Heart right ventricle (tissue), 16 donors: ENCODE results near the gene PLEKHG1. TPM values are rescaled to one million over a fixed set of nuclear protein-coding genes. Genes with fewer than 3 reads are reported as not detected.

Source experiments
- ATAC-seq, 8 donors: fragments of 200-7000 bp; cut with Tn5 transposase; one replicate each; pipeline ENCODE4 v1.9.1; 2020; ENCODE audit warnings: mild to moderate bottlenecking in 8 of 8, moderate library complexity in 8 of 8, moderate number of reproducible peaks in 1 of 8
- DNase-seq, 2 donors: peaks; one replicate each; pipeline ENCODE4 v3.0.0-alpha.2; 2020
- H3K27ac ChIP-seq, 10 donors: fragments of 200-600 bp; sonication (generic) in 2 of 10; one replicate each; pipeline versions ENCODE4 v1.5.0 to v1.8.0; 2020 to 2022; ENCODE audit warnings: mild to moderate bottlenecking in 3 of 10
- H3K27me3 ChIP-seq, 7 donors: fragments of 200-600 bp; one replicate each; pipeline ENCODE4 v1.8.0; 2021 to 2022; ENCODE audit warnings: mild to moderate bottlenecking in 2 of 7
- H3K36me3 ChIP-seq, 9 donors: fragments of 200-600 bp; sonication (generic) in 1 of 9; one replicate each; pipeline versions ENCODE4 v1.5.0 to v1.8.0; 2020 to 2022; ENCODE audit warnings: mild to moderate bottlenecking in 2 of 9
- H3K4me1 ChIP-seq, 9 donors: fragments of 200-600 bp; sonication (generic) in 1 of 9; one replicate each; pipeline versions ENCODE4 v1.5.0 to v1.8.0; 2020 to 2022; ENCODE audit warnings: mild to moderate bottlenecking in 4 of 9
- H3K4me3 ChIP-seq, 10 donors: fragments of 200-600 bp; sonication (generic) in 2 of 10; one replicate each; pipeline versions ENCODE4 v1.5.0 to v1.8.0; 2020 to 2022; ENCODE audit warnings: mild to moderate bottlenecking in 7 of 10, moderate library complexity in 2 of 10
- H3K9me3 ChIP-seq, 11 donors: fragments of 200-600 bp in 10 of 11; sonication (generic) in 2 of 11; one replicate each; pipeline versions ENCODE4 v1.5.0 to v1.8.0; 2013 to 2022; ENCODE audit warnings: mild to moderate bottlenecking in 2 of 11, control low read depth in 1 of 11, moderate library complexity in 1 of 11
- CTCF ChIP-seq, 9 donors: fragments of 200-600 bp; sonication (generic) in 2 of 9; IDR thresholded peaks; one replicate each; pipeline versions ENCODE4 v1.5.0 to v1.8.0; 2021 to 2022; ENCODE audit warnings: antibody characterized with exemption in 9 of 9, mild to moderate bottlenecking in 5 of 9, moderate library complexity in 1 of 9
- WGBS, 2 donors: extraction: QIAGEN DNeasy Blood & Tissue Kit; methylation state at CpG; one replicate each; pipeline ENCODE4 v1.1.7; 2013; ENCODE audit warnings: inconsistent platforms in 1 of 2; 5-methylcytosine and 5-hydroxymethylcytosine counted together
- intact Hi-C, 10 donors: fragments of 100-400 bp; cut with DNase I; formaldehyde crosslinking; loops; one replicate each; pipeline versions ENCODE4 v1.11.1 to v1.14.2; 2022
- polyA plus RNA-seq, 2 donors: library from polyadenylated mRNA; stranded (reverse); fragments of 200-250 nt; gene quantifications; one replicate each; pipeline ENCODE4 v1.2.3, GENCODE V29; 2013
- total RNA-seq, 10 donors: library from RNA; stranded (reverse); fragmentation: NEBNext Ultra II Directional in 3 of 10; extraction: Animal tissue kit (Norgen Biotek cat#: 25700) in 3 of 10; gene quantifications; one replicate each; pipeline versions ENCODE4 v1.2.1 to v1.2.4, GENCODE V29; 2021 to 2023
- donor health status: Arrhythmogenic right ventricular cardiomyopathy.
- donor health status: ischemic (EF 13 %, LVEDD 7.1; RV severe dilation, severe dysfunction).
- donor health status: healthy with polysubstance abuse.
- donor health status: DM: no; HTN: yes; CAD: no.
- donor health status: DM: no; HTN: no; CAD: no.
- donor health status: ischemic (EF 25% LVEDD 6.9; RV normal size, moderate dysfunction).
- donor health status: ischemic (EF 25% LVEDD 5.7; RV mildly dilated, moderate dysfunction).
- donor health status: healthy.
- donor health status: DM: yes; HTN: yes; CAD: no.
- donor health status: Ischemic cardiomyopathy.
- donor health status: ischemic (EF 35%, LVEDD 5.7; RV mildly dilated, moderate dysfunction).
- donor health status: nonischemic (EF 11% LVEDD 7.7; RV severe dilation, severe dysfunction).
- donor health status: DM: yes; HTN: yes; CAD: no.
- donor health status: PGD.
- donor health status: ischemic (EF 29% LVEDD 5.4; RV normal size, mild dysfunction).
- donor health status: nonischemic (EF 23%, LVEDD 6.1; RV moderate dilation, normal function).

The PLEKHG1 gene
- total and polyA plus RNA-seq, 12 donors = 2.6 to 22.2 (median 8.8) TPM

- intact Hi-C loops = no loop called here
- peaks cover 0 to 56% (median 20%) of the 10 kb centered on the region in 9 donors for H3K4me1 ChIP-seq
- no peak for DNase-seq
- H3K27ac ChIP-seq = no peak overlapping the region
- no peak for ATAC-seq
- no peak overlapping the region for H3K4me3 ChIP-seq
- no peak for TF ChIP-seq CTCF (IDR thresholded peaks at IDR 0.05)
- H3K27me3 ChIP-seq = no peaks in the 10 kb centered on the region
- no peaks in the 10 kb centered on the region for H3K36me3 ChIP-seq
- H3K9me3 ChIP-seq = no peaks in the 10 kb centered on the region
- WGBS, 2 donors = 78 to 86% methylated on average over 3 of the region's 3 CpGs
Observed at GRCh38 chr6:150635906-150636514, 36.3 kb downstream of the PLEKHG1 start.

GRCh38 chr6:150636808-150637207 is 37.1 kb downstream of the PLEKHG1 start:
- ATAC-seq = no peak
- H3K4me1 ChIP-seq = peaks cover 0 to 58% (median 25%) of the 10 kb centered on the region in 9 donors
- DNase-seq = no peak

GRCh38 chr6:150637266-150637665 is 37.6 kb downstream of the PLEKHG1 start:
- Histone ChIP-seq H3K4me1 (peaks cover 0 to 58% (median 29%) of the 10 kb centered on the region in 9 donors), H3K4me3 (no peak overlapping the region), H3K27me3 (no peaks in the 10 kb centered on the region), H3K36me3 (no peaks in the 10 kb centered on the region), H3K9me3 (no peaks in the 10 kb centered on the region), H3K27ac (no peak overlapping the region)
- TF ChIP-seq CTCF (IDR thresholded peaks at IDR 0.05) = no peak
- WGBS, 2 donors = 95 to 97% methylated on average over 1 of the region's 1 CpG
- intact Hi-C loops = no loop called here
- ATAC-seq (no peak), DNase-seq (no peak)

More at GRCh38 chr6:150636808-150637207, 37.1 kb downstream of the PLEKHG1 start:
- no peak overlapping the region for H3K4me3 ChIP-seq
- no peak for TF ChIP-seq CTCF (IDR thresholded peaks at IDR 0.05)
- H3K27me3 ChIP-seq = no peaks in the 10 kb centered on the region
- no peaks in the 10 kb centered on the region for H3K36me3 ChIP-seq
- 75 to 77% methylated on average over 1 of the region's 1 CpG for whole genome bisulfite sequencing, 2 donors
- intact Hi-C loops = no loop called here
- H3K9me3 ChIP-seq = no peaks in the 10 kb centered on the region
- H3K27ac ChIP-seq = no peak overlapping the region

- 74 to 78% methylated on average over 1 of the region's 1 CpG for WGBS, 2 donors
- no peaks in the 10 kb centered on the region for H3K9me3 ChIP-seq
Observed at GRCh38 chr6:150638267-150638666, 38.6 kb downstream of the PLEKHG1 start.

More at GRCh38 chr6:150638267-150638666, 38.6 kb downstream of the PLEKHG1 start:
- DNase-seq = no peak
- Histone ChIP-seq H3K27ac (no peak overlapping the region), H3K4me1 (peaks cover 0 to 55% (median 33%) of the 10 kb centered on the region in 9 donors), H3K4me3 (no peak overlapping the region), H3K36me3 (no peaks in the 10 kb centered on the region), H3K27me3 (no peaks in the 10 kb centered on the region)
- intact Hi-C loops = no loop called here
- ATAC-seq = no peak
- no peak for TF ChIP-seq CTCF (IDR thresholded peaks at IDR 0.05)
